Stimulated activated CD4-positive, alpha-beta T cell treated with anti-CD3 and anti-CD28 coated beads, Interleukin-12 subunit alpha, Interleukin-12 subunit beta, amount 100 ng/mL, for 48 hours (primary cell): Measurements from ENCODE around the gene KCNAB2.

Experiments
- DNase-seq, 3 donors: peaks; one replicate each; pipeline ENCODE4 v3.0.0-alpha.2; 2020; ENCODE audit warnings: low read depth in 2 of 3, low spot score in 1 of 3

KCNAB2 gene

DNA sequence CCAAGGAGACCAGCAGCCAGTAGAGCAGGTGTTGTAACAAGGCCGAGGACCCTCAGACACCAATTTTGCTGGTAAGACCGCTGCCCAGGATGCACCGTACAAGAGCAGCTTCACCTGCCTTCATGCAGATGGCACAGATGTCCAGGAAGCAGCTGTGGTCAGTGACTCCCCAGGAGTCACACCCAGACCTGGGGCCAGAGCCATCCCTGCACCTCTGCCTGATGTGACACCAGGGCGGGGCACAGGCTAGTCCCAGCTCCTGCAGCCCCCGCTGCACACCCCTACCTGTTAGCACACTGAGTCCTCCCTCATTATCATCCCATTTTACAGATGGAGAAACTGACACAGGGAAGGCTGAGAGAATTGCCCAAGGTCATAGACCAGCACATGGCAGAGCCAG is 16.3 kb upstream of the KCNAB2 start:
- no peak for DNase-seq

DNA sequence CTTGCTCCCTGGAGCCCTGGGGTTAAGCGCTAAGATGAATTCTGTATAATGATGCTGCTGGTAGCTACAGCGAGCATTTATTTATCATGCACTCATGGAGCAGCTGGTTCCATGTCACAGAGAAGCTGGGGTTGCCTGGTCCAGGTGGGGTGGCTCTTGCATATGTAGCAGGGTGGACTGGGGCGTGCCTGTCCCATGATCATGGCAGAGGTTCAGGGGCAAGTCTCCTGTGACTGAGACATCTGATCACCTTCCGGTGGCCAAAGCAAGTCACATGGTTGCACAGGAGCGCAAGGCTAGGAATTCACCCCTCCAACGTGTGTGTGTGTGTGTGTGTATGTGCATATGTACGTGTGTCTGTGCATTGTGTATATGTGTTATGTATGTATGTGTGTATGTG is 15.6 kb upstream of the KCNAB2 start:
- DNase-seq = no peak

DNA sequence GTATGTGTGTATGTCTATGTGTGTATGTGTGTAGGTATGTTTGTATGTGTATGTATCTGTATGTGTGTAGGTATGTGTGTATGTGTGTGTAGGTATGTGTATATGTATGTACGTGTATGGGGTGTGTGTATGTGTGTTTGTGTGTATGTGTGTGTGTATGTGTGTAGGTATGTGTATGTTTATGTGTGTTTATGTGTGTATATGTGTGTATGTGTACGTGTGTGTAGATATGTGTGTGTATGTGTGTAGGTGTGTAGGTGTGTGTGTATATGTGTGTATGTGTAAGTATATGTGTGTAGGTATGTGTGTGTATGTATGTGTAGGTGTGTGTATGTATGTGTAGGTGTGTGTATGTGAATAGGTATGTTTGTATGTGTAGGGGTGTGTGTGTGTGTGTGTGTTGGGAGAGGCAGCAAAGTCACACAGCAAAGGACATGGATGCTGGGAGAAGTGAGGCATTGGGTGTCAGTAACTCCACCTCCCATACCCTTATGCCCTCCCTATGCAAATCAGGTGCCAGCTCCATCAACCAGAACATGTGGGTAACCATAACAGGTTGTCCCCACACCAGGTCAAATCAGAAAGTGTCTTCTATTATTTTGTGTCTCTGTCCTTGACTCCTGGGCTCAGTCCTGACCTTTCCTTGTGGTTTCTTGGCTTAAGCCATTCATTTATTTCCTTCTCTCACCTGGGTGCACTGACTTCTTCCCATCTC is 15.0 kb upstream of the KCNAB2 start:
- no peak for DNase-seq

DNA sequence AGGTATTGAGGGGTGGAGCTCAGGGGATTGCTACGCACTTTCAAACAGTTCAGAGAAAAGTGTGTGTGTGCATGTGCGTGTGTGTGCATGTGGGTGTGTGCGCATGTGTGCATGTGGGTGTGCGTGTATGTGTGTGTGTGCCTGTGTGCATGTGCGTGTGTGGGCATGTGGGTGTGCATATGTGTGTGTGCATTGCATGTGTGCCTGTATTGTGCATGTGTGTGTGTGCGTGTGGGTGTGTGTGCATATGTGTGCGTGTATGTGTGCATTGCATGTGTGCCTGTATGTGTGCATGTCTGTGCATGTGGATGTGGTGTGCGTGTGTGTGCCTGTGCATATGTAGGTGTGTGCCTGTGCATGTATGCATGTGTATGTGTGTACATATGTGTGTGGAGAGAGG is 12.6 kb upstream of the KCNAB2 start:
- DNase-seq = no peak

DNA sequence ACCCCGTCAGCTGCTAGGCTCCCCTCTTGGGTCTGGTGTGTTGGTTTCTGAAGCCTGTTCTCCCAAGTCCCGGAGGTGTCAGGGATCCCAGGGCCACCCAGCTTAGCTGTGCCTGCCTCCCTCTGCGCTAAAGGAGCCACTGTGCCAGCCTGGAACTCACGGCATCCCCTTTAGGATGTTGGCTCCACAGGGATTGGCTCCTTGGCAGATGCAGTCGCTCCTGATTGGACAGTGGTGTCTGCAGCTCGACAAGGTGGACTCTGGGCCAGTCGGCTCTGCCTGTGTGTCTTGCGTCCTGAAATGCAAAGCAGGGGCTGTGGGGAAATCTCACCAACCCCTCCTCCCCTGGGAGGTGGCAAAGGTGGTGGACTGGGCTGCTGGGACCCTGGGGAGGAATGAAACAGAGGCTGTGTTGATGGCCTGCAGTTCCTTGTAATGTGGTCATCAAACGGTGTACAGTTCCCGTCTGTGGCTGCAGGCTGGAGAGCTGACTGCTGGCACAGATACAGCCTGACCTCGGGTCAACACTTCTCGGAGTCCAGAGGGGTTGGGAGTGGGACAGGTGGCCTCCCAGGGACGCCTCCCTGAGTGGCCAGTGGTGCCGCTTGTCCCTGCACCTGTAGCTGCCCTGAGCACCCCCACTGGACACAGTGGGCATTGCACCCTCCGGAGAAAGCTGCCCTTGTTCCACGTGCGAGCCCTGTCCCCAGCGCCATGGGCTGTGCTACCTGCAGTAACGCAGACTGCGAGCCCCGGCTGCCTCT is 11.5 kb upstream of the KCNAB2 start:
- peak in 1 of 3 donors; percentile 37 for DNase-seq

DNA sequence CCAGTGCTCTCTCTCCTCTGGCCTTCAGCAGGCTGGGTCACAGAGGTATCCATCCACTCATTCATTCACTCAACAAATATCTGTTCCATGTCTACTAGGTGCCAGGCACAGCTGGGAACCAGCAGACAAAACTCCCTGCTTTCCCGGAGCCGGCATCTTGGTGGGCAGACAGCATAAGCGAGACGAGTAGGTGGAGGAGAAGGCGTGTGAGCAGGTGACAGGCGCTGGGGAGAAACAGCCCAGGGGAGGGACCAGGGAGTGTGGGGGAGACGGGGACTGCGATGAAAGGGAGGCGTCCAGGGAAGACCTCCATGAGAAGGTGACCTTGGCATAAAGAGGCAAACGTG is 11.0 kb upstream of the KCNAB2 start:
- no peak for DNase-seq

DNA sequence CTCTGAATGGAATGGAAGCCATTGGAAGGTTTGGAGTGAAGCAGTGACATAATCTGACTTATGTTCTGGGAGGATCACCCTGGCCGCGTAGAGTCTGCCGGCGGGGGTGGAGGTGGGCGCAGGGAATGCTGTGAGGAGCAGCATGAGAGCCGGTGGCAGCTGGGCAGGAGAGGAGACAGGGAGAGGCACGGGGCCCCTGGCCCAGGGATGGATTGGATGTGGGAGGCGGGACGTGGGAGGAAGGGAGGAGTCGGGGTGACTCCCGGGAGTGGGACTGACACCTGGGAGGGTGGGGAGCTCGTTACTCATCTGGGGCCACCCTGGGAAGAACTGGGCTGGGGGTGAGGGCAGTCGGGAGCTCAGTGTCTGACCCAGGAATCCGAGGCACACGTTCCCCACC is 10.4 kb upstream of the KCNAB2 start:
- no peak for DNase-seq

DNA sequence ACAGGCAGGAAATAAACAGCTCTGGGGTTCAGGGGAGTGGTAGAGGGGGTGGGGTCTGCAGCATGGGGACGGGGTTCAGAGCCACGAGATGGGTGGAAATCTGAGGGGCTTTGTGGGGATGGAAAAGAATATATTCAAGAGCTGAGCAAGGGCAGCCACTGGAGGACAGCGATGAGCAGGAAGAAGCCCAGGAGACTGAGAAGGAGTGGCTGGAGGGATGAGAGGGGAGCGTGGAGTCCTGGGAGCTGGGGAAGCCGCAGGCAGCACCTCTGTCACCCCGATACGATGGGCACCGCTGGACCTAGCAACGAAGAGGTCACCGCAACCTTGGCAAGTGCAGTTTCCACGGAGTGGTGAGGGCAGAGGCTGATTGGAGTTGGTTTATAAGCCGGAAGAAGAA is 10.0 kb upstream of the KCNAB2 start:
- DNase-seq = no peak

DNA sequence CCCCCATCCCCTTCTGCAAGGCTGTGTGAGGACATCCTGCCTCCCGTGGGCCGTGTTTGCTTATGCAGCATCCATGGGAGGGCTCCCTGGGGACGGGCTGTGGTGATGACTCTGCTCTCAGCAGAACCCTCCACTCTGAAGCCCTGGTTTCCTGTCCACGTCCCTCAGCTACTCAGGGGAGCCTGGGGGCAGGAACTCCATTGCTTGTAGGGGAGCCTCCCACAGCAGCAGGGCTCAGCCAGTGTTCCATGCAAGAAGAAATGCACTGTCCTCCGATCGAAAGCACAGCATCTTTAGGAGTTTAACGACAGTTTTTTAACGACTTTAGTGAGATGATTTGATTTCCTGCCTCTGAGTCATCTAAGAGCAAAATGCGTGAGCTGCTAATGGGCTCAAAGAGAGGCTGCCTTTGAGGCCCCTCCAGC is 8.3 kb upstream of the KCNAB2 start:
- DNase-seq = no peak

DNA sequence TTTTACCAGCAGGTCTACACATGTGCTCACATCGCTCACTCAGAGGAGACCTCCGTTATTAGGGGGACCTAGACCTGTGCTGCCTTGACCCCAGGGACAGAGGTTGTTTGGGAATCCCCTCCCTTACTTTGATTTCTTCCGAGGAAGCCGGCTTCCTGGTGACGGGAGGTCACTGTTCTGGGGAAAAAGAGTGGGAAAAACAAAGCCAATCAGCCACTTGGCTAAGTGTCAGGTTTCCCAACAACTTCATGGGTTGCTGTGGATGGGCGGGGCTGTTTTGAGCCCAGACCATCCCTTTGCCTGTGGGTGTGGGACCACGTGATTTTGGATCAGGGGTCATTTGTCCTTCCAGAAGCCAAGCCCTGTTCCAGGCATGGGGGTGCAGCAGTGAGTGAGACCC is 7.1 kb upstream of the KCNAB2 start:
- no peak for DNase-seq

DNA sequence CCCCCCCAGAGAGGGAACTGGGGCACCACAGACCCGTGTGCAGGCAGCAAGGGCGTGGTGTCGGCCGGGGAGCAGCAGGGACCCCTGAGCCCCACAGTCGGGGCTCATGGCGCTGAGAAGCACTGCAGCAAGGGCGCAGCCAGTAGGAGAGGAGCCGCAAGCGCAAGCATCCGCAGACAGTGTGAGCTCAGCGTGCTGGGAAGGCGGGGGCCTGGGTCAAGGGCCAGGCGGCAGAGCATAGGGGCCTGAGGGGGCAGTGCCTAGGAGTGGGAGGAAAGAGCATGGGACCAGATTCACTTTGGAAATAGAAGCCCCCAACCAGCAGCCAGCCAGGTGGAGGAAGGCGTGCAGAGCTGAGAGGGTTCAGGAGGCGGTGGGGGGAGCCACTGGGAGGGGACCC is 6.7 kb upstream of the KCNAB2 start:
- DNase-seq = no peak

DNA sequence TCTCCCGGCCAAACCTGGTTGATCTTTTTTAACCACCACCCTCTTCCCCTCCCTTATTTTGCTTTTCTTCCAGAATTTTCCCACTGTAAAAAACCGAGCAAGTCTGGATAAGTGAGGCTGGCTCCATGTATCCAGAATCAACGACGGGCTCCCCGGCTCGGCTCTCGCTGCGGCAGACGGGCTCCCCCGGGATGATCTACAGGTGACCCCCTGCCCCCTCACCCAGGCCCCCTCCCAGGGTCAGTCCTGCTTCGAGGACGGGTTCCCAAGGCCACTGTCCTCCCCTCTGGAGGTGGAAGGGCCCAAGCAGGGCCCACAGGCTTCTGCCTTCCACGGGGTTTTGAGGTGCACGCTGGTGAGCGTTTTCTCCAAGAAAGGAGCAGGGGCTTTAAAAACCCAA is 5.2 kb upstream of the KCNAB2 start:
- no peak for DNase-seq

DNA sequence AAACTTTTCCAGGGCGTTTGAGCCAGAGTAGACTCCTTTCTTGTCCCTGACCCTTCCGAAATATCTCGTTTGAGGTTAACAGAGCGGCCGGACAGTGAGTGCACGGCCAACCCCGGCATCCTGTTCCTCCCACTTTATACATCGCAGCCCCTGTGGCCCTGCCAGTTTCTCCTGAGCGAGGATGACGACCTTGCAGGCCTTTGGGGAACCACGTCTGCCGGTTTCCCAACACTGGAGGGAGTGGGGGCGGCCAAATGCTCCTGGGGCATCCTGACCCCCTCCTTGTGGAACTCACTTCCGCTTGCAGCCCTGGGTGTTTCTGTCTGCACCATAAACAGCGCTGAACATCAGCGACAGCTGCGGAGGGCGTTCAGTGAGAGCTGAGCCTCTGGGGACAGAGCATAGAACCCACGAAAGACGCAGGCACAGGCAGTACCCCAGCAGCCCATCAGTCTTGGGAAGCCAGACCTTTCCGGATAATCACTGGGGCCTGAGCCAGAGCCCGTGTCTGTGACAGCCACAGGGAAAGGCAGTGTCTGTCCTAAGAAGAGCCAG is 4.8 kb upstream of the KCNAB2 start:
- DNase-seq = no peak

DNA sequence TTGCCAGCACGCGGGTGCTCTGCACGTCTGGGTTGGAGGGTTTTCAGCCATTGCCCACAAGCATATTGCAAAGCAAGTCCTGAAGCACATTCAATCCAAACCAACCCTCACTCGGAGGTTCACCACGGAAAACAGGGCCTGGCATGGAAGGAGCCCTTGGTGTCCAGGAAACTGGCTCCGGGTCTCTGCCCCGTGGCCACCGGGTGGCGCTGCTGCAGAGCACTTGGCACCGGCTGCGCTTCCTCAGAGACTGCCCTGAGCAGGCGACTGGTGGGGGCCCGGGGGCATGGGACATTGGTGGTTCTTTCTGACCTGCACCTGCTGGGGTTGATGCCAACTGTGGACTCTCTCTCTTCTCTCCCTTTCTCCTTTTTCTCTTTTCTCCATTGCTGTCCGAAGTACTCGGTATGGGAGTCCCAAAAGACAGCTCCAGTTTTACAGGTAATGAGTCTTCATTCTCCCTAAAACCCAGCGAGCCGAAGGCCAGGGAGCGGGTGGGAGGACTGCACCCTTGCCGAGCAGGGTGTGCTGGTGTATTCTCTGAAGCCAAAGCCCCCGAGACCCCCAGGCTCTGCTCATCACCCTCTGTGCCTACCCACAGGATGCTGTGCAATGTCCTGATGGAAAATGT is 4.1 kb upstream of the KCNAB2 start:
- no peak for DNase-seq

DNA sequence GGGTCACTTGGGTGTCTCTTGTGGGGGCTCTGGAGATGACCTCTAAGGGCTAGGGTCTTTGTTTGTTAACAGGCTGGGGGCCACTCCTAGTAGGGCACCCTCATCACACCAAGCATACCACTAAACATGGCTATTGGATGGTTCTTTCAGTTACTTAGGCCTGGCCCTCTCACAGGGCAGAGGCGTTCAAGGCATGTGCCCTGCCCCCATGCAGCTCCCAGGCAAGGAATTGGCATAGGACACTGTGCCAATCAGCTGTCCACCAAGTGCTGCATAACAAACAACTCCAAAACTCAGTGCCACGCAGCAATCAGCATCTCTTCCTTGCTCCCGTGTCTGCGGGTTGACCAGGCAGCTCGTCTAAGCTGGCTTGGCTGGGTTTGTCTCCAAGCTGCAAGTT is 2.1 kb upstream of the KCNAB2 start:
- no peak for DNase-seq

DNA sequence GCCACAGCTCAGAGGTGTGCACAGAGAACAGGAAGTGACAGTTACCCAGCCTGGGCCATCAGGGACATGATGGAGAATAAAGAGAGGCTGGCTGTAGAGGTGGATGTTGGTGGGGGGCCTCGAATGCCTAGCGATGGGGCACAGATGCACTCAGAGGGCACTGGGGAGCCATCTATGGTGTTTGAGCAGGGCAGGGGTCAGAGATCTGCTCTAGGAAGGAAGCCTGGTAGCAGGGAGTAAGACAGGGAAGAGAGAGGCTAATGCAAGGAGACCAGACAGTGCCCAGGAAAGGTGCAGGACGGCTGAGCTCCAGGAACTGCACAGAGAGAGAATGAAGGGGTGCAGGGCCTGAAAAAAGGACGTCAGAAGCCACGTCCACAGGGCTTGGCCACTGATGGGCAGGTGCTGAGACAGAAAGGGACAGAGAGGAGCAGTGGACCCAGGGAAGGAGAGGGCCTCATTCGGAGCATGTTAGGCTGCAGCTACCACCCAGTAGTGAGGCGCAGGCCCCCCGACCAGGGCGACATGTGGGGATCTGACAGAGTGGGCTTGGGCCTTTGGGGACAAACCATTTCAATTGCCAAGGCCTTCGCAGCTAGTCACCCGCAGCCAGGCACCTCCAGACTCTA is 1.1 kb upstream of the KCNAB2 start:
- DNase-seq = no peak

DNA sequence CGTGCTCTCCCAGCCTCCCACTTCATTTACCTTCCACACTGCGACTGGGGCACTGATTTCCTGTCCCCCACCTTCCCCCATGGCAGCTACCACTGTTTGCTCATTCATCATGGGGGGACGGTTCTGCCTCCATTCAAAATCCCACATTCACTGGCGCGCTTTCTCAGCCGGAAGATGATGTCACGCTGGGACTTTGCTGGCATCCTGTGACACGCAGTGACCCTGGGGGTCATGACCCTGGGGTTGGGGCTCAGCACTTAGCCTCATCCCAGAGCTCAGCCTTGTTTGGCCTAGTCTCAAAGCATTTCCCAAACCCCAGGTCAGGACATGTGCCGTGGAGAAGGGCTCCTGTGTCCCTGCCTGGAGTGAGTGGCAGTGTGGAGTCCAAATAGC is 582 bp upstream of the KCNAB2 start:
- no peak for DNase-seq

DNA sequence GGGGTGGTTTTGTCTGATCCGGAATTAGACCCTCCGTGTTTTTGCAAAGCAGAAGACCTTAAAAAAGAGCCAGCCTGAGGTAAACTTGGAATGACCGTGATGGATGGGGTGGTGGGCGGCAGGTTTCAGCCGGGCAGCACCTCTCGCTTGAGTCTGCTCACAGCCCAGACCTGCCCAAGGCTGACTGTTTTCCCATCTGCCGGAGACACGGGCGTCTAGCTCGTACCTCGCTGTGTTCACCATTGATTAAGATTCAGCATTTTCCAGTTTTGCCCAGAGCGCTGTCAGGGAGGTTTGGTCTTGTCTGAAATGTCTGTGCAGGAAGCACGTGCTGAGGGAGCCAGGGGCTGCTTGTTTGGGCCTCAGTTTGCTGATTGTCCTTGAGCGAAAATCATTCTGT is 591 bp downstream of the KCNAB2 start:
- DNase-seq = no peak

DNA sequence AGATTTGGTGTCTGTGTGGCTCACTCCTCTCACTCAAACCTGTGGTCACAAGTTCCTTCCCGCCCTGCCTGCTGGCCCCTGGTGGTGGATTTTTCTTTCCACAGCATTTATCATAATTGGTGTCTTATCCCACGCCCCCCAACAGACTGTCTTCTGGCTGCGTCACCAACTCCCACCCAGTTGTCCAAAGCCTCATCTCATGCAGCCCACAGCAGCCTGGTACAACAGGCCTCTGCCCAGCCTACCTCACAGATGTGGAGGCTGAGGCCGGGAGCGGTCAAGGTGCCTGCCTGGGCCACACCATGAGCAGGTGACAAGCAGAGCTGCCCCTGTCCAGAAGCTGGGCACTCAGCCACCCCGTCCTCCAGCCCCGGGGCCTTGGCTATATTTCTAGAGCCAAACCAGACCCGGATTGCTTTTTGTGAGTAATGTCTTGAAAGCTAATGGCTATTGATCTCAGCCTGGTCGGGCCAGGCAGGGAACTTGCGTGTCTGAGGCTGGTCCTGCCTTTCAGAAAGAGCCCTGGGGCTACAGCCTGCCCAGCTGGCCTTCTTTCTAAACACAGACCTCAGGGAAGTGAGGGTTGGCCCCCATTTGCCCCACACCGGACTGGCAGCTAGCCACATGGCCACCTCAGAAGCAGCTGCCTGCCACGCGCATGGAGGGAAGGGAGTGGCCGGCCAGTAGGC is 2.6 kb downstream of the KCNAB2 start:
- DNase-seq = no peak

DNA sequence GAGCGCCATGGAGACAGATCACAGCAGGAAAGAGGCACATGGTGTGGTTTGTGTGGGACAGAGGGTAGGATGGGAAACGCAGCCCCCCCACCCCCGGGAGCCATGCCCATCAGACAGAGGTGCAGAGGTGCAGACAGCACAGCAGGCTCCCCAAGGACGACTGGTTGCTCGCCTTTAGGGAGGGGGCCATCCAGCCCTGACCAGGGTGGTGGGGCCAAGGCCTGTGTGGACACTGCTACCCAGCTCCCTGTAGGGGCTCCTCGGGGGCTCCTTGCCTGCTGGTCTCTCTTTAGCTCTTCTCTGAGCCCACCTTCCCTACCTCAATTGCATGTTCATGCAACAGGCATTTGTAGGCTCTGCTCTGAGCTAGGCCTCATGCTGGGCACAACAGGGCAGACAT is 3.7 kb downstream of the KCNAB2 start:
- DNase-seq = no peak

DNA sequence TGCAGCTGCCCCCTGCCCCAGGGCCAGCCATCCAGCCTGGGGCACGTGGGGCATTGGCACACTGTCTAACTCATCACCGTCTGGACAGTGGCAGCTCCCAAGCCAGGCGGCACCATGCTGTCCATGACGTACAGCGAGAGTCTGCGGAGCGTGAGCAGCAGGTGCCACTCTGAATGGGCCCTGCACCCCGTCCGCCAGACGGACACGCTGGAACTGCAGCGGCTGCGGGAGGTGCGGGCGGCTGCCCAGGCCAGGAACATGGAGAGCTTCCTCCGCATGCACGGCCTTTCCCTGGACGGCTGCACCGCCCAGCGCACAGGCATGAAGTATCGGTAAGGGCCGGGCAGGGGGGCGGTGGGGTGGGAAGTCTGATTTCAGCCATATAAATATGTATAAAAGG is 5.7 kb downstream of the KCNAB2 start:
- DNase-seq = no peak
